GM21576 (cell line): ENCODE data around the gene SLC22A4.

Source experiments
- ATAC-seq: cut with Tn5 transposase; IDR thresholded peaks from one replicate; pipeline ENCODE4 v1.9.1; 2021; ENCODE audit warnings: mild to moderate bottlenecking, moderate library complexity; ENCODE audit not compliant: unreplicated experiment

SLC22A4 gene

GRCh38 chr5:132391247-132391646 lies 97.1 kb downstream of the SLC22A4 start:
- ATAC-seq, result no peak

GRCh38 chr5:132391870-132392269 lies 97.7 kb downstream of the SLC22A4 start:
- no peak for ATAC-seq

GRCh38 chr5:132392411-132392810 lies 98.2 kb downstream of the SLC22A4 start:
- no peak for ATAC-seq

- no peak for ATAC-seq
These were observed 99.0 kb downstream of the SLC22A4 start for GRCh38 chr5:132392978-132393825.
